Testis (tissue), 2 donors: Measurements from ENCODE around the gene CTIF.

Experiments
- POLR2A ChIP-seq: fragments of 450-650 bp; IDR thresholded peaks from one replicate; pipeline ENCODE4 v1.6.1; 2017; ENCODE audit warnings: antibody characterized with exemption, mild to moderate bottlenecking, moderate library complexity
- TF ChIP-seq, protein P1 (sequence below), 3 experiments: fragments of 450-650 bp in 2 of 3; fragments of 200-600 bp in 1 of 3; sonication (generic) in 1 of 3; IDR thresholded peaks; one replicate each; pipeline ENCODE4 v1.5.1; 2016 to 2019; ENCODE audit warnings: antibody characterized with exemption in 3 of 3, mild to moderate bottlenecking in 2 of 3, moderate library complexity in 1 of 3

DNA sequence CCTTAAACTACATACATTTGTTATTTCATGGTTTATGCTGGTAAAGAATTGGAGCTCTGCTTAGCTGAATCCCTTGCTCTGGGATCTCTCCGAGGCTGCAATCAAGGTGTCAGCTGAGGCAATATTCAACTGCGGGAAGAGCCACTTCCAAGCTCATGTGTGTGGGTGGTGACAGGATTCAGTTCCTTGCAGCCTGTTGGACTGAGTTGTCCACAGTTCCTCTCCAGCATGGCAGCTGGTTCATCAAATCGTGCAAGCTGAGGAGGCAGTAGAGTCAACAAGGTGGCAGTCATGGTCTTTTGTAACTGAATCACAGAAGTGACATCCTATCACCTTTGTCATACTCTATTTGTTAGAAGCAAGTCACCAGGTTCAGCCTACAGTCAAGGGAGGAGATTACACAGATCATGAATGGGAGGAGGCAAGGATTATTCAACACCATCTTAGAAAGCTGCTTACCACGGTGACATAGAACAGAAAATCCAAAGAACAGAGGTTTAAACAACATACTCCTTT is 56.9 kb downstream of the CTIF start:
- TF ChIP-seq, protein P1, sequence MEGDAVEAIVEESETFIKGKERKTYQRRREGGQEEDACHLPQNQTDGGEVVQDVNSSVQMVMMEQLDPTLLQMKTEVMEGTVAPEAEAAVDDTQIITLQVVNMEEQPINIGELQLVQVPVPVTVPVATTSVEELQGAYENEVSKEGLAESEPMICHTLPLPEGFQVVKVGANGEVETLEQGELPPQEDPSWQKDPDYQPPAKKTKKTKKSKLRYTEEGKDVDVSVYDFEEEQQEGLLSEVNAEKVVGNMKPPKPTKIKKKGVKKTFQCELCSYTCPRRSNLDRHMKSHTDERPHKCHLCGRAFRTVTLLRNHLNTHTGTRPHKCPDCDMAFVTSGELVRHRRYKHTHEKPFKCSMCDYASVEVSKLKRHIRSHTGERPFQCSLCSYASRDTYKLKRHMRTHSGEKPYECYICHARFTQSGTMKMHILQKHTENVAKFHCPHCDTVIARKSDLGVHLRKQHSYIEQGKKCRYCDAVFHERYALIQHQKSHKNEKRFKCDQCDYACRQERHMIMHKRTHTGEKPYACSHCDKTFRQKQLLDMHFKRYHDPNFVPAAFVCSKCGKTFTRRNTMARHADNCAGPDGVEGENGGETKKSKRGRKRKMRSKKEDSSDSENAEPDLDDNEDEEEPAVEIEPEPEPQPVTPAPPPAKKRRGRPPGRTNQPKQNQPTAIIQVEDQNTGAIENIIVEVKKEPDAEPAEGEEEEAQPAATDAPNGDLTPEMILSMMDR (IDR thresholded peaks at IDR 0.05), result no peak
- no peak for TF ChIP-seq POLR2A
